Measurements from ENCODE around the gene SUOX.
"Not testable (repeated sequence)": the region's sequence is repeated elsewhere in the genome, so short reads cannot be mapped to it uniquely, and the experiment has no call there.

Gene SUOX

DNA sequence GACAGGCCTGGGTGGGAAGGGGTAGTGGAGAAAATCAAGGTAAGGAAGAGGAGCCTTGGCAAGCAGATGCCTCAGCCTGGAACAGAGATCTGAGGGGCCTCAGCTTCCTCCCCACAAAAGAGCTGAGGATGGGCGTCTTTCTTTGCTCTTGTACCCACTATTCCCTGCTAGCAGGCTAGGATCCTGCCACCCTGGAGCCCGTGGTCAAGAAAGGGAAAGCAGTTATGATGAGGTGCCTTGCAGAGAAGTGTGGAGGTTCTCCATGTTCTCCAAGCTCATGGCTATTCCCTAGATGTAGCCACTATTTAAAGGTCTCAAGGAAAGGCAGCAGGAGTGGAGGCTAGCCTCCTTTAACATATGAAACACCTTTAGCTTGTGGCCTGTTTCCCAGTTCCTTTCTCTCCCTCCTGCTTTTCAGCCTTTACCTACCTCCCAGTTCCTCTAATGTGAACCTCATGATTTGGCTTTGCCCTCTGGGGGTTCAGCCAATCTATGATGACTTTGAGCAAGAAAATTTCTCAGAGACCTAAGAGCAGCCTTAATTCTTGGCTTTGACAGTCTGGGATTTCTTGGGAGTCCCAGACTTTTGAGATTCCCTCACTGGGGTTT lies 24.9 kb downstream of the SUOX start:
- no peak for DNase-seq

DNA sequence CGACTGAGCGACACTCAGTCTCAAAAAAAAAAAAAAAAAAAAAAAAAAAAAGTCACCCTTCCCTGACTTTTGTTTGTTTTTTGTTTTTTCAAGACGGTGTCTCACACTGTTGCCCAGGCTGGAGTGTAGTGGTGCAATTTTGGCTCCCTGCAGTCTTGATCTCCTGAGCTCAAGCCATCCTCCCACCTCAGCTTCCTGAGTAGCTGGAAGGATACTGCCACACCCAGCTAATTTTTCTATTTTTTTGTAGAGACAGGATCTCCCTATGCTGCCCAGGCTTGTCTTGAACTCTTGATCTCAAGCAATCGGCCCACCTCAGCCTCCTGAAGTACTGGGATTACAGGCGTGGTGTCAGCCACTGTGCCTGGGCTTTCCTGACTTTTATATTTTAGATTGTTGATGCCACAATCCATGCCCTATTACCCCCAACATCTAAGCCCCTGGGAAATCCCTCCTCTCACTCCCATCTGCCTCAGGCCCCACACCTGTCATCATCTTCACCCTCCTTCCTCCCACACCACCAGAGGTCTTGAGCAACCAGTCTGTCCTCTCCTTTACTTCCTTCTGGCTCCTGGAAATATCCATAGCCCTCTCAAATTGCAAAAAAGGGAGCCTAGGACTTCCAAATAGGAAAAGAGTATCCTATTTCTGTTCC lies 31.6 kb downstream of the SUOX start:
- no peak for DNase-seq

DNA sequence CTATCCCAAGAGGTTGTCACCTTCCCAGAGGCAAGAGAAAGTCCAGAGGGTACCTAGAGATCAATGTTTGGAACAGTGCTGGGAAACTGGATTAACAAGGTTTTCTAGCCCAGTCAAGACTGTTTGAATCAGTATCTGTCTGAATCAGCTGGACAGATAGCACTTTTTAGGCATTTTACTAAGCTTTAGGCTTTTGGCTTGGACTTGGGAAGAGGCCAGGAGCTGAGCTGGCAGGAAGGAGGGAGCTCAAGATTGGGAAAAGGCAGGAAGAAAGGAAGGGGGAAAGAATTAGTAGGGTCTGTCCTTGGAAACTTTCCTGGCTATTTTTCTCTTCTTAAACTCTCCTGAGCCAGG lies 32.1 kb downstream of the SUOX start:
- no peak for DNase-seq

DNA sequence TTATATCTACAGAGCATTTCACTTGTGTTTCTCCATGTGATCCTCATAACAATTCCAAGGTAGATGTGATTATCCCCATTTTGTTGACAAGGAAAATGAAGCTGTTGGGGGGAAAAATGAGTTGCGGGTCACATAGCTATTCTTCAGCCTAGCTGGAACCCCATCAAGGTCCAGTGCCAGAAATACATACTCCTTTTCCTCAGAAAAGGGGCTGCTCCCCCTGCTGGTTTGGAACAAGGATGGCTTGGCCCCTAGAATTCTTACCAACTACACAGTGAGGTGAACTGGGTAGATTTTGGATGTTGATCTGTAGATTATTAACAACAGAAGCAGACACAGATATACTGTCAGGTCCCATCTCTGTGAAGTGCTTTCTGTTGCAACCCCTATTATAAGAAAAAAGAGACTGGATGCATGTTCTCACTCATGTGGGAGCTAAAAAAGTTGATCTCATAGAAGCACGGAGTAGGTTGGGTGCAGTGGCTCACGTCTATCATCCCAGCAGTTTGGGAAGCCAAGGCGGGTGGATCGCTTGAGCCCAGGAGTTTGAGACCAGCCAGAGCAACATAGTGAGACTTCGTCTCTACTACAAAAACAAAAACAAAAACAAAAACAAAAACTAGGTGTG lies 32.7 kb downstream of the SUOX start:
- peak; percentile 69 for DNase-seq

GRCh38 chr12:56031987-56032386 lies 34.9 kb downstream of the SUOX start:
- DNase-seq, result peak; percentile 51

- DNase-seq, result peak; percentile 12
These were observed 37.7 kb downstream of the SUOX start for GRCh38 chr12:56034586-56035332.

- no peak for DNase-seq
These were observed 40.1 kb downstream of the SUOX start for GRCh38 chr12:56037161-56037560.

- no peak for DNase-seq
These were observed 41.1 kb downstream of the SUOX start for GRCh38 chr12:56038022-56038655.

DNA sequence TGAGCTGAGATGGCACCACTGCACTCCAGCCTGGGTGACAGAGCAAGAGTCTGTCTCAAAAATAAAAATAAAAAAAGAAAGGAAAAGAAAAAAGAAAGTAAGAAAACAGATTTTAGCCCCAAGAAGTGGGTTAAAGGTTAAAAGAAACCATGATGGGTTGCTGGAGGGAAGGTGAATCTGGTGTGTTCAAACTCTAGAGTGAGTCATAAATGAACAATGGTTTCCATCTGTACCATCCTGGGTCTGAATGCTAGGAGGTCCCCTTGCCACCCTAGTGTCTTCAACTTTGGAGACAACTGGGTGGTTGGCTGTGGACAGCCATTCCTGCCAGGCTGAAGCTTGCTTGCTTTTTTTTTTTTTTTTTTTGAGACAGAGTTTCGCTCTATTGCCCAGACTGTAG lies 43.1 kb downstream of the SUOX start:
- no peak for DNase-seq

- no peak for DNase-seq
These were observed 44.0 kb downstream of the SUOX start for GRCh38 chr12:56040963-56041551.

- peak; percentile 91 for DNase-seq
These were observed 44.7 kb downstream of the SUOX start, which contains the start of gene RPS26 for GRCh38 chr12:56041552-56042429. Gene RPS26 (plus strand): TSS chr12:56041918. CDS start chr12:56042167, 249 bp downstream.

DNA sequence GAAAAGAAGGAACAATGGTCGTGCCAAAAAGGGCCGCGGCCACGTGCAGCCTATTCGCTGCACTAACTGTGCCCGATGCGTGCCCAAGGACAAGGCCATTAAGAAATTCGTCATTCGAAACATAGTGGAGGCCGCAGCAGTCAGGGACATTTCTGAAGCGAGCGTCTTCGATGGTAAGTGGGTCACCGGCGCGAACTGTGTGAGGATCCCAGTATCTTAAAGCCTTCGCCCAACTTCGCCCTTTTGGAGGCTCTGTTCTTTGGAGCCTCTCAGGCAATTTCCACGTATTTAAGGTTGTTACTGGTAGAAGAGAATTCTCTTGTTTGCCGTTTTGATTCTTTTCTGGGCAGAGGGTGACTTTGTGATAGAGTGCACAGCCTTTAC lies 45.3 kb downstream of the SUOX start:
- DNase-seq, result not testable (repeated sequence)

GRCh38 chr12:56042843-56043242 lies 45.8 kb downstream of the SUOX start:
- DNase-seq, result no peak

DNA sequence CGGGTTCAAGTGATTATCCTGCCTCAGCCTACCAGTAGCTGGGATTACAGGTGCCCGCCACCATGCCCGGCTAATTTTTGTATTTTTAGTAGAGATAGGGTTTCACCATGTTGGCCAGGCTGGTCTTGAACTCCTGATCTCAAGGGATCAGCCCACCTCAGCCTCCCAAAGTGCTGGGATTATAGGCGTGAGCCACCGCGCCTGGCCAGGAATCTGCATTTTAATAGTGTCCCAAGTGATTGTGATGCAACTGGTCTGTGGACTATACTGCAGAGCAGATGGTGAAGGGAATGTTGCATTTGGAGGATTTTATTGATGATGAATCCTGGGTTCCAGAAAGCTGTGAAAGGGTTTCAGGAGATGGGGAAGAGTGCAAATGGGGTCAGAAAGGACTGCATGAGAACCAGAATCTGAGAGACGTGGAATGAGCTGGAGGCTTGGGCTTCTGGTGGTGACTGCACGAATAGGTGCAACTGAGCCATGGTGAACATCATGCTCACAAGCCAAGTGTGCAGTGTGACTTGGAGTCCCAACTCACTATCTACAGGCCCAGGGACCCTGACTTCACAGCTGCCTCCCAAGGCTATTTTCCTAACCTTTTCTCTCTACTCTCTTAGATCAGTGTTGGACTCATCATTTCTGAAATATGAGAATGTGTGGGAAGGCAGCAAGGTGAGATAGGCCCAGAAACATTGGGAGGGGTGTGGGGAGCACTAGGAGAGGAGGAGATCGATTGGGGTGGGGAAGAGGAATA lies 49.1 kb downstream of the SUOX start:
- DNase-seq, result no peak

GRCh38 chr12:56053407-56053893 lies 56.4 kb downstream of the SUOX start:
- DNase-seq, result no peak

All from CD4-positive, alpha-beta T cell treated with Interleukin-17A for 4 hours (primary cell).